ENCODE data around the gene IL1RAP.

DNA sequence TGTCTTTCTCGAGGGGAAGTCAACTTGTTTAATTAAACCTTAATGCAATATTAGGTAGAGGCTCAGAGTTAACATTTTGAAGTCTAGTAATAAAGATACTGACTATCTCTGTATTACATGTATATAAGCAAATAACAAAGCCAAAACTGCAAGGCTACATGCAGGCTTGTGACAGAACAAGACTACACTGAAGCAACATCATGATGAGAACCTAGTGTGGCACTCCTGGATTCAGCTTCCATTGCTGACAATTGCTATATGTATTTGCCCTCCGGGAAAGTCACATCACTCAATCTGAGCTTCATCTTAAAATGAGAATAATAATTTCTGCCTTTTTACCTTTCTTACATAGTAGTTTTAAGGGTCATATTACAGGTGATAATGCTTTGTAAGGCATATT, 15.6 kb upstream of the IL1RAP start:
- TF ChIP-seq, protein P1, sequence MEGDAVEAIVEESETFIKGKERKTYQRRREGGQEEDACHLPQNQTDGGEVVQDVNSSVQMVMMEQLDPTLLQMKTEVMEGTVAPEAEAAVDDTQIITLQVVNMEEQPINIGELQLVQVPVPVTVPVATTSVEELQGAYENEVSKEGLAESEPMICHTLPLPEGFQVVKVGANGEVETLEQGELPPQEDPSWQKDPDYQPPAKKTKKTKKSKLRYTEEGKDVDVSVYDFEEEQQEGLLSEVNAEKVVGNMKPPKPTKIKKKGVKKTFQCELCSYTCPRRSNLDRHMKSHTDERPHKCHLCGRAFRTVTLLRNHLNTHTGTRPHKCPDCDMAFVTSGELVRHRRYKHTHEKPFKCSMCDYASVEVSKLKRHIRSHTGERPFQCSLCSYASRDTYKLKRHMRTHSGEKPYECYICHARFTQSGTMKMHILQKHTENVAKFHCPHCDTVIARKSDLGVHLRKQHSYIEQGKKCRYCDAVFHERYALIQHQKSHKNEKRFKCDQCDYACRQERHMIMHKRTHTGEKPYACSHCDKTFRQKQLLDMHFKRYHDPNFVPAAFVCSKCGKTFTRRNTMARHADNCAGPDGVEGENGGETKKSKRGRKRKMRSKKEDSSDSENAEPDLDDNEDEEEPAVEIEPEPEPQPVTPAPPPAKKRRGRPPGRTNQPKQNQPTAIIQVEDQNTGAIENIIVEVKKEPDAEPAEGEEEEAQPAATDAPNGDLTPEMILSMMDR (IDR thresholded peaks at IDR 0.05), result no peak
- no peak for TF ChIP-seq POLR2A (IDR thresholded peaks at IDR 0.05)
